ENCODE data around the gene SNAPC4.

Gene SNAPC4

GRCh38 chr9:136373300-136374182 lies 26.4 kb downstream of the SNAPC4 start, which contains the start of gene CARD9:
TSS of gene CARD9 (minus strand) at chr9:136373669. CDS start at chr9:136372078, 1,591 bp downstream.
- DNase-seq (ENCODE audit: low read depth in 2 of 3, low spot score in 2 of 3) = no peak

- DNase-seq (ENCODE audit: low read depth in 2 of 3, low spot score in 2 of 3) = no peak
Measured at GRCh38 chr9:136372561-136373299, 27.2 kb downstream of the SNAPC4 start.

- no peak for DNase-seq (ENCODE audit: low read depth in 2 of 3, low spot score in 2 of 3)
Measured at GRCh38 chr9:136372006-136372405, 28.0 kb downstream of the SNAPC4 start.

GRCh38 chr9:136371533-136371880 lies 28.5 kb downstream of the SNAPC4 start:
- DNase-seq (ENCODE audit: low read depth in 2 of 3, low spot score in 2 of 3) = no peak

- DNase-seq (ENCODE audit: low read depth in 2 of 3, low spot score in 2 of 3) = no peak
Measured at GRCh38 chr9:136370687-136371532, 29.1 kb downstream of the SNAPC4 start.

GRCh38 chr9:136370037-136370436 lies 29.9 kb downstream of the SNAPC4 start:
- no peak for DNase-seq (ENCODE audit: low read depth in 2 of 3, low spot score in 2 of 3)

- no peak for DNase-seq (ENCODE audit: low read depth in 2 of 3, low spot score in 2 of 3)
Measured at GRCh38 chr9:136368190-136368589, 31.8 kb downstream of the SNAPC4 start.

- DNase-seq (ENCODE audit: low read depth in 2 of 3, low spot score in 2 of 3) = no peak
Measured at GRCh38 chr9:136367296-136368145, 32.4 kb downstream of the SNAPC4 start.

- DNase-seq (ENCODE audit: low read depth in 2 of 3, low spot score in 2 of 3) = no peak
Measured at GRCh38 chr9:136366826-136367225, 33.1 kb downstream of the SNAPC4 start.

- DNase-seq (ENCODE audit: low read depth in 2 of 3, low spot score in 2 of 3) = no peak
Measured at GRCh38 chr9:136365775-136366222, 34.2 kb downstream of the SNAPC4 start.

- DNase-seq (ENCODE audit: low read depth in 2 of 3, low spot score in 2 of 3) = no peak
Measured at GRCh38 chr9:136364942-136365774, 34.8 kb downstream of the SNAPC4 start.

- no peak for DNase-seq (ENCODE audit: low read depth in 2 of 3, low spot score in 2 of 3)
Measured at GRCh38 chr9:136363949-136364748, 35.8 kb downstream of the SNAPC4 start.

- peak; percentile 85 to 94 (median 90) for DNase-seq (ENCODE audit: low read depth in 2 of 3, low spot score in 2 of 3)
Measured at GRCh38 chr9:136363106-136363948, 36.6 kb downstream of the SNAPC4 start, which contains the start of gene DNLZ. TSS of gene DNLZ (minus strand) at chr9:136363744. CDS start at chr9:136363714, 30 bp downstream.

- DNase-seq (ENCODE audit: low read depth in 2 of 3, low spot score in 2 of 3) = no peak
Measured at GRCh38 chr9:136362450-136362784, 37.6 kb downstream of the SNAPC4 start.

- no peak for DNase-seq (ENCODE audit: low read depth in 2 of 3, low spot score in 2 of 3)
Measured at GRCh38 chr9:136361754-136362449, 38.1 kb downstream of the SNAPC4 start.

- no peak for DNase-seq (ENCODE audit: low read depth in 2 of 3, low spot score in 2 of 3)
Measured at GRCh38 chr9:136361047-136361753, 38.8 kb downstream of the SNAPC4 start.

Measured in activated CD8-positive, alpha-beta memory T cell treated with anti-CD3 and anti-CD28 coated beads for 48 hours (primary cell).